GM21529 (cell line): Measurements from ENCODE around the gene PIH1D1.
A peak's percentile ranks its signal among the peaks of the same experiment; 100 is the strongest.

Experiments
- ATAC-seq: cut with Tn5 transposase; IDR thresholded peaks from one replicate; pipeline ENCODE4 v1.9.1; 2021; ENCODE audit not compliant: unreplicated experiment

PIH1D1 gene

DNA sequence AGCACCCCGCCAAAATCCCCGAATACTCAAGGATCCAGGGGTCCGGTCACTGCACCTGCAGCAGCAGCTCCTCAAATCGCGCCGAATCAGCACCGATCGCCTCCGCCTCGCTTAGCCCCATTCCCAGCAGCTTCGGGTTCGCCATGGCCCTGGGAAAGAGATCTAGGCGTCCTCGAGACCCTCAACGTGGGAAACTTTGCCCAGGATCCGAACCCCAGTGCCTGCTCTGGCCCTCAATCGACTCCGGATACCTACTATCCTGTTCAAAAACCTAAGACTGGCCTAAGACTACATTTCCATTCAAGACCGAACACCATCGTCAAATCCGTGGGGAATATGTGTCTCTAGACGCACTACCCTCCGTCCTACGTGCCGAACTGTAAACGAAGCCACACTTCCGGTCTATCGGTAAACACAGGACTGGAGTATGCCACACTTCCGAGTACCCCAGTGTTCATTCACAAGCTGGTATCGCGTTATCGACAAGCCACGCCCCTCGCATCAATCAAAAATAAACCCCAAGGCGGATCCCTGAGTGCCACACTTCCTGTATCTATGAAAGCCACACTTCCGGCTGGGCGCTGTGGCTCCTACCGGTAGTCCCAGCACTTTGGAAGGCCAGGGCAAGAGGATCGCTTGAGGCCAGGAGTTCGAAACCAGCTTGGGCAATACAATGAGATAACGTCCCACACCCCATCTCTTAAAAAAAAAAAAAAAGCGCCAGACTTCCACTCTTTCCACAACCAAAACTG, at the start of gene PIH1D1:
Gene PIH1D1, minus strand, starts transcription at position 385 of the 752 bp plus-strand sequence. Its CDS starts 240 bp downstream, at position 145.
- peak; percentile 59 for ATAC-seq

- no peak for ATAC-seq
Measured at GRCh38 chr19:49499030-49499670, 47.5 kb upstream of the PIH1D1 start.

DNA sequence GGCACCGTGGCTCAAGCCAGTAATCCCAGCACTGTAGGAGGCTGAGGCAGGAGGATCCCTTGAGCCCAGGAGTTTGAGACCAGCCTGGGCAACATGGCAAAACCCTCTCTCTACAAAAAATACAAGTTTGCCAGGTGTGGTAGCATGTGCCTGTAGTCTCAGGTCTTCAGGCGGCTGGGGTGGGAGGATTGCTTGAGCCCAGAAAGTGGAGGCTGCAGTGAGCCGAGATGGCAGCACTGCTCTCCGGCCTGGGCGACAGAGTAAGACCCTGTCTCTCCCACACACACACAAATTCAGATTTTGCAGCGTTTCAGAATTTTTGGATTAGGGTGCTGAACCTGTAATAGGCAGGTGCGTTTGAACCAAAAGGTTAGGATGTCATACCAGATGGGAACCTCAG, 46.9 kb upstream of the PIH1D1 start:
- ATAC-seq, result no peak

- no peak for ATAC-seq
Measured at GRCh38 chr19:49497789-49498103, 46.1 kb upstream of the PIH1D1 start.

GRCh38 chr19:49497047-49497788, 45.6 kb upstream of the PIH1D1 start:
- no peak for ATAC-seq

DNA sequence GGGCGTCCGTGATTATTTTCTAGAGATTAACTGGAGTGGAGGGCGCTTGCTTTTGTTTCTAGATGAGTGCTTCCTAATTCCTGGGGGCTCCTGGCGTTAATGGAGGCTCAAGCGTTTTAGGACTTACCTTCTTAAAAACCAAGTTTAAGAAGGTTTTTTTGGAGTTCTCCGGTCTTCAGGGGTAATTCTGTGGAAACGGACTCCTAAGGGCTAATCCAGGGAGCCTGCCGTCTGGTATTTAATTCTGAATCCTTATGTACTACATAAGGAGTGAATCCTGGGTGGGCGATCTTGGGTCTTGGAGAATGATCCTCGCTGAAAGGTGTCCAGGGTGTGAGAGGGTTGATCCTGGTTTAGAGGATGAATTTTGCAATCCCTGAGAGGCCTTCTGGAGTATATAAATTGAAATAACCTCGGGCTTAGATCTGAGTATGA, 45.0 kb upstream of the PIH1D1 start:
- no peak for ATAC-seq

DNA sequence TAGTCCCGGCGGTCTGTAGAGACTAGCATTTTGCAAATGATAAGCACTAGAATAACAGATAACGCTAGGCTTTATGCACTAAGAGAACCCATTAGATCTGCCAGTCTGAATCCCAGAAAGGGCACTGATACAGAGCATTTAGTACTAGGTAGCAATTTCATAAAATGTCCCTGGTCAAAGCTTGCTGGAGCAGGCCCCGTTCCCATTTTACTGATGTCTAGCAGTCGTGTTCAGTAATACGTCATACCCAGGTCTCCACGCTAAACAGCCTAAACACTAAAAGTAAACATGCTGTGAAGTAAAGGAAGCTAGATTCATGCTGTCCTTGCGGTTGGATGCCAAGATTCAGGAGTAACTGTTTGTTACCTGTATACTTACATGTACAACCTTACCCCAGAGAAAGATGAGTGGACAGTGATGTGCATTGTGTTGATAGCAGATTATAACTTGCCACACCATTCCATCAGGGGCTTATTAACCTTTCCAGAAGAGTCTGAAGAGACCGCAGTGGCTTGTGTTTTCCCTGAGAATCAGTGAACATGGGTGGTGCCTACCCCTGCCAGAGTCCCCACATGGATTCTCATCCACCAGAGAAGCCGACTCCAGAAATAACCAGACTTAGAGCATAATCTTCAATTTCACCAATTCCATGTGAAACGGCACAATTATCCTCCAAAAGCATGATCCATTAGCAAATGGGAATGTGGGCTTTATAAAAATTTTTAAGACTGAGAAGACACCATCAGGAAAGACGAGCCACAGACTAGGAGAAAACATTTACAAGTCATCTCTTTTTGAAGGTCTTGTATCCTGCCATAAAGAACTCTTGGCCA, 41.2 kb upstream of the PIH1D1 start:
- ATAC-seq, result no peak

DNA sequence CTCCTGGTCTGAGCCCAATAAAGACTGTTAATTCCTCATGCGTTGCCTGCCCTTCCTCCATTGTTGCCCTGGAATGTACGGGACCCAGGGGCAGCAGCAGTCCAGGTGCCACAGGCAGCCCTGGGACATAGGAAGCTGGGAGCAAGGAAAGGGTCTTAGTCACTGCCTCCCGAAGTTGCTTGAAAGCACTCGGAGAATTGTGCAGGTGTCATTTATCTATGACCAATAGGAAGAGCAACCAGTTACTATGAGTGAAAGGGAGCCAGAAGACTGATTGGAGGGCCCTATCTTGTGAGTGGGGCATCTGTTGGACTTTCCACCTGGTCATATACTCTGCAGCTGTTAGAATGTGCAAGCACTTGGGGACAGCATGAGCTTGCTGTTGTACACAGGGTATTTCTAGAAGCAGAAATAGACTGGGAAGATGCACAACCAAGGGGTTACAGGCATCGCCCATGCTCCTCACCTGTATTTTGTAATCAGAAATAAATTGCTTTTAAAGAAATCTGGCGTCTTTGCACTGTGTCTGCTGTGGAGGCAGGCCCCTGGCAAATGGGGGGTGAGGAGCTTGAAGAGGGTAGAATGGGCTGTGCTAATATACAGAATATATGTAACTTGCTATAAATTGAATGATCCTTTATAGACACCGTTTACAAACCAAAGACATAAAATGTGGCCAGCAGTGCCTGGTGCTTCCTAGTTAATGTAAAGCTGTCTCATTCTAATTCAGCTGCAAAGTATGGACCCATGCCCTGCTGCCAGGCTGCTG, 40.4 kb upstream of the PIH1D1 start:
- no peak for ATAC-seq

GRCh38 chr19:49491030-49491803, 39.6 kb upstream of the PIH1D1 start:
- no peak for ATAC-seq

GRCh38 chr19:49490287-49491029, 38.8 kb upstream of the PIH1D1 start:
- ATAC-seq, result no peak

DNA sequence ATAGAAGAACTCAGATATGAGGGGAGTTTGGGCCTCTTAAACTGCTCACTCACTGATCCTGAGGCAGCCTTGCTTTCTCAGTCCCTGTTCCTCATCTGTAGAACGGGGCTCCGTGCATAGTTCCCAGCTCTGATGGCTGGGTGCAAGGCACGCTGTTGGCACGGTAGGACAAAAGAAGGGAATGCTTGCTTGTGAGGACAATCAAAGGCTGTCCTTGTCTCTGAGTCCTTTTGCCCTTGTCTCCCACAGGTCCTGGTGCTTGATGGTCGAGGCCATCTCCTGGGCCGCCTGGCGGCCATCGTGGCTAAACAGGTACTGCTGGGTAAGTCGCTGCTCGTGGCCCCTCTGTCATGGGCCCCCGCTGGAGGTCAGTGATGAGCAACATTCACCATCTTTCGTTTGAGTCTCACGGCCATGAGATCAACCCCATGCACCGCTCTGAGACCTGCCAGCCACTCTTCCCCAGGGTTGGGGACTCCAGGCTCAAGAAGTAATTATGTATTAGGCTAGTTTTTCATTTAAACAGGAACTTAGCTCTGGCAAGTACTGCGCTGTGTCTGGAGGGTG, 38.1 kb upstream of the PIH1D1 start:
- no peak for ATAC-seq

GRCh38 chr19:49488863-49489537, 37.4 kb upstream of the PIH1D1 start:
- no peak for ATAC-seq

DNA sequence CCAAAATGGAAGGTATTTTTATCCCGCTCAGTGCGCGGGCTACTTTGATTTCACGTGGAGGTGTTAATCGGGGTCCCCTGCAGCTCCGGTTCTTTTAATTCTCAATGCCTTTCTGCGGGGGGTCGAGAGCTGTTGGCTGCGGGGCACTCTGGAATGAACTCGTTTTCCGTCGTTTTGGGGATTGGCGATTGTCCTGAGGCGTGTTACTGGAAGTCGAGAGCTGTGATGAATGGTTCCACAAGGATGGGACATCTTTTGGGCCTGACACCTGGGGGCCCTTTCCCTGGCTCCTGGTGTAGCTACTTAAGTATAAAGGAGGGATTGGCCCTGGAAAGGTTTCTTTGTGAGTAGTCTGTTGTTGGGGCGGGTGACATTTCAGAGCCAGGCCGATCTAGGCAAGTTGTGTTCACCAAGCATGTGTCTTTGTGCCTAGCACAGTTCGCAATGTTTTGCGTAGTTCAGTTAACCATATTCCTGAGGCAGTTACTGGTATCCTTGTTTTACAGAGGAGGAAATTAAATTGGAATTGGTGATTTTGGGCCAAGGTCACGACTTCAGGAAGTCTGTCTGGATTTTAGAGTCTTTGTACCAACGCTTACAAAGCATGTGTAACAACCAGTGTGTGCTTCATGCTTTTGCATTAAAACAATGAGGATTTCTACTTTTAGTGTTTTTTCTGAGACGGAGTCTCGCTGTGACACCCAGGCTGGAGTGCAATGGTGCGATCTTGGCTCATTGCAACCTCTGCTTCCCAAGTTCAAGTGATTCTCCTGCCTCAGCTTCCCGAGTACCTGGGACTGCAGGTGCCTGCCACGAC, 36.6 kb upstream of the PIH1D1 start:
- ATAC-seq, result no peak

- ATAC-seq, result peak; percentile 82
Measured at GRCh38 chr19:49487277-49488045, 35.8 kb upstream of the PIH1D1 start, which contains the start of gene RPL13A. Gene RPL13A, plus strand, starts transcription at chr19:49487608. Its CDS starts 22 bp downstream, at chr19:49487630.

DNA sequence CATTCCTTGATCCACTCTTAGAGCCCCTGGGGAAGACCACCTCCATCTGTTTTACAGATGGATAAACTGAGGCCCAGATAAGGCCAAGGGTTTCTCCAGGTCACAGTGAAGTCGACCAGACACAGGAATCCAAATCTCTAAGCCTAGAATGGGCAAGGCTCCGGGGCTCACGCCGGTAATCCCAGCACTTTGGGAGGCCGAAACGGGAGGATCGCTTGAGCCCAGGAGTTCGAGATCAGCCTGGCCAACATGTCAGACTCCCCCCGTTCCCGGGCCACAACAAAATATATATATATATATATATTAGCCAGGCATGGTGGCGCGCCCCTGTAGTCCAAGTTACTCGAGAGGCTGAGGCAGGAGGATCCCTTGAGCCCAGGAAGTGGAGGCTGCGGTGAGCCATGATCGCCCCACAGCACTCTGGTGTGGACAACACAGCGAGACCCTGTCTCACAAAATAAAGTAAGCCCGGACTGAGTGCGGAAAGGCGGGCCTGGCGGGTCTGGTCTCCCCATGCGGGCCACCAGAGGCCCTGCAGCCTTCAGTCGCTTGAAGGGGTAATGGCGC, 35.2 kb upstream of the PIH1D1 start:
- ATAC-seq, result no peak

DNA sequence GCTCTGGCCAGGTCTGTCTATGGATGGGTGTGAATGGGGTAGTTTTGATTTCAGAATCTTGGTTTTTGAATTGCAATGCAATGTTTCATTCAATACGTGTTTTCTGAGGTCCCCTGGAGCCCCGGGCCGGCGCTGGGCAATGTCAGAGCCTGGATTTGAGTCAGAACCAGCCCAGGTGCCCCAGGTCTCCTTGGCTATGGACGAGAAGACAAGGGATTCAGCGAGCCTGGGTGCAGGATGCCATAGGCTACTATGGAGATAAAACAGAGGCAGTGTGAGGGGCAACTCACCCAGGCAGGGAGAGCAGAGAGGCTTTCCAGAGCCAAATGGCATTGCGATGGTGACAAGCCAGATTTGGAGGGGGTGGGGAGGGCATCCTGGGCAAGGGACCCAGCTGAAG, 34.6 kb upstream of the PIH1D1 start:
- no peak for ATAC-seq
